K562 (cell line): ENCODE measurements around the gene SCAMP3. TPM values are rescaled to one million over a fixed set of nuclear protein-coding genes. Genes with fewer than 3 reads are reported as not detected.

Experiments used
- BCOR ChIP-seq: fragments of 450-650 bp; IDR thresholded peaks from 2 replicates; pipeline ENCODE4 v1.6.1; 2016
- C11orf30 ChIP-seq: fragments of 450-650 bp; IDR thresholded peaks from 2 replicates; pipeline ENCODE4 v1.6.1; 2016; ENCODE audit warnings: low read depth, mild to moderate bottlenecking
- DMBX1 ChIP-seq: fragments of 250-450 bp; sonication (Bioruptor Pico); IDR thresholded peaks from 2 replicates; pipeline ENCODE4 v1.8.0; 2022; ENCODE audit warnings: inconsistent platforms, mild to moderate bottlenecking, moderate library complexity, borderline replicate concordance
- HNRNPH1 ChIP-seq: fragments of 200-400 bp; formaldehyde crosslinking; optimal IDR thresholded peaks from 2 replicates; pipeline ENCODE3; 2017; ENCODE audit warnings: low read depth, mild to moderate bottlenecking, low read length, moderate library complexity
- KLF6 ChIP-seq: fragments of 250-450 bp; sonication (Bioruptor Pico); IDR thresholded peaks from 2 replicates; pipeline ENCODE4 v1.4.0; 2020; ENCODE audit warnings: mild to moderate bottlenecking, moderate library complexity, borderline replicate concordance
- MYNN ChIP-seq, 2 experiments: sonication (generic); formaldehyde crosslinking in 1 of 2; IDR thresholded peaks; 2 replicates each; pipeline versions ENCODE4 v1.5.0 to v1.6.1; 2016 to 2020; ENCODE audit warnings: antibody characterized with exemption in 1 of 2, missing genetic modification reagents in 1 of 2
- NFRKB ChIP-seq: fragments of 450-650 bp; IDR thresholded peaks from 2 replicates; pipeline ENCODE4 v1.6.1; 2016; ENCODE audit warnings: low read depth
- NRF1 ChIP-seq, 2 experiments: fragments of 450-650 bp; IDR thresholded peaks in 1 of 2; conservative IDR thresholded peaks in 1 of 2; 2 replicates each; pipeline ENCODE4 v1.6.1; 2014; ENCODE audit warnings: mild to moderate bottlenecking in 2 of 2
- SAP30 ChIP-seq: fragments of 200-600 bp; sonication (generic); IDR thresholded peaks from 2 replicates; pipeline ENCODE4 v1.6.1; 2012; ENCODE audit warnings: borderline replicate concordance, low read depth, mild to moderate bottlenecking, moderate library complexity, low read length, control low read depth, inconsistent platforms; ENCODE audit not compliant: insufficient read depth, poor library complexity, severe bottlenecking
- STAT5A ChIP-seq: IDR thresholded peaks from 2 replicates; pipeline ENCODE4 v1.6.1; 2012; ENCODE audit warnings: low read length, inconsistent platforms, borderline replicate concordance
- TGIF2 ChIP-seq: sonication (generic); formaldehyde crosslinking; IDR thresholded peaks from 2 replicates; pipeline ENCODE4 v1.8.1; 2022; ENCODE audit warnings: mild to moderate bottlenecking, missing genetic modification reagents, moderate library complexity
- ZBTB17 ChIP-seq: fragments of 450-650 bp; formaldehyde crosslinking; IDR thresholded peaks from 2 replicates; pipeline ENCODE4 v1.4.0; 2020; ENCODE audit warnings: mild to moderate bottlenecking
- ZFP30 ChIP-seq: fragments of 250-450 bp; sonication (Bioruptor Pico); IDR thresholded peaks from 2 replicates; pipeline ENCODE4 v1.8.0; 2022; ENCODE audit warnings: moderate library complexity, mild to moderate bottlenecking, inconsistent platforms, borderline replicate concordance
- ZFPM2 ChIP-seq: fragments of 250-450 bp; sonication (Bioruptor Pico); IDR thresholded peaks from 2 replicates; pipeline ENCODE4 v1.5.1; 2022; ENCODE audit warnings: mild to moderate bottlenecking
- ZNF184 ChIP-seq: sonication (generic); formaldehyde crosslinking; IDR thresholded peaks from 2 replicates; pipeline ENCODE4 v1.5.0; 2020; ENCODE audit warnings: missing genetic modification reagents
- ZNF217 ChIP-seq: sonication (generic); formaldehyde crosslinking; IDR thresholded peaks from 2 replicates; pipeline ENCODE4 v1.8.0; 2022; ENCODE audit warnings: mild to moderate bottlenecking, missing genetic modification reagents
- ZNF239 ChIP-seq: fragments of 250-450 bp; sonication (Bioruptor Pico); IDR thresholded peaks from 2 replicates; pipeline ENCODE4 v1.4.0; 2020; ENCODE audit warnings: mild to moderate bottlenecking
- ZNF311 ChIP-seq: fragments of 250-450 bp; sonication (Bioruptor Pico); IDR thresholded peaks from 2 replicates; pipeline ENCODE4 v1.4.0; 2020; ENCODE audit warnings: mild to moderate bottlenecking, moderate library complexity
- ZNF717 ChIP-seq: fragments of 250-450 bp; sonication (Bioruptor Pico); IDR thresholded peaks from 2 replicates; pipeline ENCODE4 v1.5.0; 2021
- polyA plus RNA-seq, 8 experiments: library from polyadenylated mRNA; depleted of rRNA in 4 of 8; stranded (reverse) in 5 of 8; unstranded in 3 of 8; fragments of >200 nt; fragmentation: Nextera tagmentation in 2 of 8; fragmentation: Illumina TruSeq in 1 of 8; extraction: Ambion mirVana in 2 of 8; extraction: Trizol in 1 of 8; gene quantifications; 2 replicates each; pipeline versions ENCODE4 v1.2.1 to v1.2.3, GENCODE V29; 2011 to 2014; ENCODE audit warnings: inconsistent platforms in 1 of 8, missing spikeins in 1 of 8
- total RNA-seq, 7 experiments: library from RNA; depleted of rRNA in 6 of 7; stranded (reverse); fragments of >200 nt in 6 of 7; fragmentation: Illumina TruSeq in 2 of 7; extraction: Trizol in 2 of 7; gene quantifications; 2 replicates each; pipeline versions ENCODE4 v1.2.1 to v1.2.3, GENCODE V29; 2011 to 2021; ENCODE audit warnings: low replicate concordance in 1 of 7
- TF ChIP-seq, protein P1 (sequence below): fragments of 450-650 bp; formaldehyde crosslinking; IDR thresholded peaks from 2 replicates; pipeline ENCODE4 v1.4.0; 2020; ENCODE audit warnings: mild to moderate bottlenecking, moderate library complexity
- TF ChIP-seq, protein P2 (sequence below): fragments of 250-450 bp; sonication (Bioruptor Pico); IDR thresholded peaks from 2 replicates; pipeline ENCODE4 v1.5.0; 2021; ENCODE audit warnings: mild to moderate bottlenecking, moderate library complexity
- TF ChIP-seq, protein P3 (sequence below): fragments of 450-650 bp; formaldehyde crosslinking; IDR thresholded peaks from 2 replicates; pipeline ENCODE4 v1.4.0; 2020; ENCODE audit warnings: mild to moderate bottlenecking, moderate library complexity

Gene SCAMP3
- total and polyA plus RNA-seq, 9 of the 15 experiments (the other 6 are each of a cell fraction or from before 2014, with no cell fraction given): 14.2 to 131 (median 86.1) TPM

DNA sequence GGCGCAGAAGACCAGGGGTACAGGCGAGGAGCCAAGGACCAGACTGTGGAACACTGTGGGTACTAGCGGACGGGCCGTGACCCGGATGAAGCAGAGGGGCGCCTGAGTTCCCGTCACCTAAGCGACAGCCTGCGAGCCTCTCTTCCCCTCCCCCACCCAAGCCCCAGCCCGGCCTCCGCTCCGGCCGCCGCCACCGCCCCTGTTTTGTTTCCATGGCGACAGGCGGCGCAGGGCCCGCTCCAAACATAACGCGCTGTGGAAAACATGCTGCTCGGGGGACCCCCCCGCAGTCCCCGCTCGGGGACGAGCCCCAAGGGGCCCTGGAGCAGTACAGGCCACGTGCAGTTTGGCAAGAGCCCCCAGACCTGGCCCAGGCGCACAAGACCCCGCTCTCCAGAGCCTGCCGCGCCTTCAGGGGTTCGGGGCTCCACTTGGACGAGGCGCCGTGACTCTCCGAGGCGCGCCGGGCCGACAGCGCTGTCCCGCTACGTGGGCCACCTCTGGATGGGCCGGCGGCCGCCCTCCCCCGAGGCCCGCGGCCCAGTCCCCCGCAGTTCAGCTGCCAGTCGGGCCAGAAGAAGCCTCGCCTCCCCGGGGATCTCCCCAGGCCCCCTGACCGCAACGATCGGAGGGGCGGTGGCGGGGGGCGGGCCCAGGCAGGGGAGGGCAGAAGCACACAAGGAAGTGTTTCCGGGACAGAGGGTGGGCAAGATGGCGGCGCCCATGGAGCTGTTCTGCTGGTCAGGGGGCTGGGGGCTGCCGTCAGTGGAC lies 53.4 kb downstream of the SCAMP3 start, which contains the start of gene MTX1 (continued):
- TF ChIP-seq MYNN (IDR thresholded peaks at IDR 0.05): 0 out of 2 replicates have a peak, but pooled peaks have one; percentile 36
- TF ChIP-seq MYNN (CRISPR knock-in tag; IDR thresholded peaks at IDR 0.05): no peak
- TF ChIP-seq ZFP30 (CRISPR knock-in tag): no peak
- peak; percentile 95 for TF ChIP-seq C11orf30
- TF ChIP-seq STAT5A: no peak
- peak; percentile 85 for TF ChIP-seq SAP30
- peak; percentile 38; the same call in 1 of the 2 replicates for TF ChIP-seq ZBTB17 (CRISPR knock-in tag)
- TF ChIP-seq TGIF2: no peak
- 0 out of 2 replicates have a peak, but pooled peaks have one; percentile 75 for TF ChIP-seq NFRKB
- TF ChIP-seq HNRNPH1: no peak
- no peak for TF ChIP-seq ZNF717 (CRISPR knock-in tag)
- TF ChIP-seq ZNF184 (CRISPR knock-in tag): no peak
- no peak for TF ChIP-seq ZNF239 (CRISPR knock-in tag)
- no peak for TF ChIP-seq ZNF311 (CRISPR knock-in tag)
- TF ChIP-seq, protein P1, sequence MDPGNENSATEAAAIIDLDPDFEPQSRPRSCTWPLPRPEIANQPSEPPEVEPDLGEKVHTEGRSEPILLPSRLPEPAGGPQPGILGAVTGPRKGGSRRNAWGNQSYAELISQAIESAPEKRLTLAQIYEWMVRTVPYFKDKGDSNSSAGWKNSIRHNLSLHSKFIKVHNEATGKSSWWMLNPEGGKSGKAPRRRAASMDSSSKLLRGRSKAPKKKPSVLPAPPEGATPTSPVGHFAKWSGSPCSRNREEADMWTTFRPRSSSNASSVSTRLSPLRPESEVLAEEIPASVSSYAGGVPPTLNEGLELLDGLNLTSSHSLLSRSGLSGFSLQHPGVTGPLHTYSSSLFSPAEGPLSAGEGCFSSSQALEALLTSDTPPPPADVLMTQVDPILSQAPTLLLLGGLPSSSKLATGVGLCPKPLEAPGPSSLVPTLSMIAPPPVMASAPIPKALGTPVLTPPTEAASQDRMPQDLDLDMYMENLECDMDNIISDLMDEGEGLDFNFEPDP (CRISPR knock-in tag): no peak
- no peak for TF ChIP-seq BCOR
- TF ChIP-seq, protein P2, sequence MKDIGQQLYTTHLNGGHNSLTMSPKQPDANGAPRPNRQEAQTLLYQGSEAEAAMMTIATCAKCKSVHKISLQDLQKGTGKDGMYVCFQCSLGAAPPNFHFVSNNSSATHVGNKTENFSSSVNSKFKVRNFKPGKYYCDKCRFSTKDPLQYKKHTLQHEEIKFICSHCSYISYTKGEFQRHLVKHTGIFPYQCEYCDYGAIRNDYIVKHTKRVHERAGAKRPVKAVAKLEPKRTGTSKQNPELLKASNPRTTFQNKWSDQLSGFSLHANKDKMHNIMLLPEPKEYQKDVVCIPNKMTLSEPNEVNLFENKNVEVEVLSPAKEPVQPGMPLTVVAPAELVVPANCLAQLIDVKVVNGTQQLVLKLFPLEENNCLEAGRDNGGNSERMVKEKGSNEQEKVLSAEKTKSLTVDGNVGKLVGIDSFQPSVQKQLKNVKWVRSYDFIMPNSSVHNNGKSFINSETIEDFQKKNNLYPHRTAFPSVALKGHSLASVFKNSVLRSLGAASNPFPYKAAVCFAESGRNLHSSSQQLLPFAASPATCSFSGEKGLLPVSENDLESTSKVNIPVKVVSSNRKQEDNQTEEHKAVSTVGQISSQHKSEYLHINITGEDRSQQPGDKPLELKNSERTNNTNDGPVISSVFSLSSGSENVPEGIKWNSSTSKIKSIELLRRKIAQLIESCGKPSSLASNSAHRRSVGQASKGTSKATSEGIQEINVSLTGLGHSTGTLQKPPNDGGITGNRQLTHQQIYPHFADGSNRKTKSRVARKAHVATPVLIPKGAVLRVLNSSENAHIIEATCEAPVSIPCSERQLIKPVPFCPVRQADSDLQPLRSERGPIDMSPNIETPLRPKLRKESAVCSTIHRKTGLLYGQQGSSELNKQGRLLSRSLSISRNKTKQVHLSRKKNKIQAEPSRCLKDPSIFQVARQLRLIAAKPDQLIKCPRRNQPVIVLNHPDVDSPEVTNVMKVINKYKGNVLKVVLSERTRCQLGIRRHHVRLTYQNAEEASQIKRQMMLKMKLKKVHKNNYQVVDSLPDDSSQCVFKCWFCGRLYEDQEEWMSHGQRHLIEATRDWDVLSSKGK: no peak
- TF ChIP-seq, protein P3, sequence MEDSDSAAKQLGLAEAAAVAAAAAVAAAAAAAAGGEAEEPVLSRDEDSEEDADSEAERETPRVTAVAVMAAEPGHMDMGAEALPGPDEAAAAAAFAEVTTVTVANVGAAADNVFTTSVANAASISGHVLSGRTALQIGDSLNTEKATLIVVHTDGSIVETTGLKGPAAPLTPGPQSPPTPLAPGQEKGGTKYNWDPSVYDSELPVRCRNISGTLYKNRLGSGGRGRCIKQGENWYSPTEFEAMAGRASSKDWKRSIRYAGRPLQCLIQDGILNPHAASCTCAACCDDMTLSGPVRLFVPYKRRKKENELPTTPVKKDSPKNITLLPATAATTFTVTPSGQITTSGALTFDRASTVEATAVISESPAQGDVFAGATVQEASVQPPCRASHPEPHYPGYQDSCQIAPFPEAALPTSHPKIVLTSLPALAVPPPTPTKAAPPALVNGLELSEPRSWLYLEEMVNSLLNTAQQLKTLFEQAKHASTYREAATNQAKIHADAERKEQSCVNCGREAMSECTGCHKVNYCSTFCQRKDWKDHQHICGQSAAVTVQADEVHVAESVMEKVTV: no peak
- TF ChIP-seq DMBX1: no peak
- TF ChIP-seq KLF6 (CRISPR knock-in tag): no peak
- no peak for TF ChIP-seq ZFPM2
- TF ChIP-seq NRF1 (conservative IDR thresholded peaks at IDR 0.05 in 1 of 2, IDR thresholded peaks at IDR 0.05 in 1 of 2): peak; percentile 73 to 75
- TF ChIP-seq ZNF217: no peak
